KBM-7 (cell line): ENCODE measurements around the gene TEX19.
"Not testable (repeated sequence)": the region's sequence is repeated elsewhere in the genome, so short reads cannot be mapped to it uniquely, and the experiment has no call there.

Experiments
- DNase-seq: peaks from one replicate; pipeline ENCODE4 v3.0.0-alpha.2; 2015
- in situ Hi-C: fragments of 300-500 bp; cut with MboI; formaldehyde crosslinking; loops from 2 replicates; pipeline ENCODE4 v1.14.3; 2020; ENCODE audit warnings: low sequenced_read_pairs, low pct_unique_long_range_greater_than_20kb, mixed read lengths

TEX19 gene

GRCh38 chr17:82397449-82398335 lies 38.6 kb downstream of the TEX19 start:
- no peak for DNase-seq
- in situ Hi-C loops: no loop called here

DNA sequence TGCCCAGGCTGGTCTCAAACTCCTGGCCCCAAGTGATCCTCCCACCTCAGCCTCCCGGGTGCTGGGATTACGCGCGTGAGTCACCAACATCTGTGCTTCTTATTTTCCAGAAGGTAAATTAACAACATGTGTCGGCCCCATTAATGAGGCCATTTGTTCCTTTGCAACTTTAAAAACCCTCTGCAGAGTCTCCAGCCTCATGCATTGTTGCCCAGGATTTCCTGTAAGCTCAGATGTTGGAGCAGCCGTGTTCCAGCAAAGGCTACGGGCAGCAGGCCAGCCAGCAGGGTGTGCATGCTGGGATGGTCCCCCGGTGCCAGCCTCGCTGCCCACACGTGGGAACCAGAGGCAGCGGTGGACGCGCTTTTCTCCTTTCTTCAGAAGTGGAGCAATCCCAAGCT lies 40.0 kb downstream of the TEX19 start:
- no peak for DNase-seq
- in situ Hi-C loops: no loop called here

GRCh38 chr17:82399601-82400101 lies 40.6 kb downstream of the TEX19 start:
- no peak for DNase-seq
- in situ Hi-C loops: no loop called here

DNA sequence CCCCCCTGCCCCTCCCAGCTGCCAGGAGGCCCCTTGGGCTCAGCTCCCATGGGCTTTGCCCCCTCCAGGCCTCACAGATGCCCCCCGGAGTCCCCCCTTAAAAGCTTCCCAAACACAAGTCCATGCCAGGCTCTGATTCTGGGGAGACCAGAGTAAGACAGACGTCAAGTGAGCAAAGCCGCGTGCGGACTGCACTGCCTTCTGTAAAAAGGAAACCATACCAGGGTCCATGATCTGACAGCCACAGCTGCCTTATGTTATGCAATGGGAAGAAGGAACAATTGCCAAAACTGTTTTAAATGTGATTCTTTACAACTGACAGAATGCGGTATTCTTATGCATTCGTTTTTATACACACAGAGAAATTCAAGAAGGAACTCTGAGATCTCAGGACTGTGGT lies 41.2 kb downstream of the TEX19 start:
- peak; percentile 46 for DNase-seq
- in situ Hi-C loops: no loop called here

DNA sequence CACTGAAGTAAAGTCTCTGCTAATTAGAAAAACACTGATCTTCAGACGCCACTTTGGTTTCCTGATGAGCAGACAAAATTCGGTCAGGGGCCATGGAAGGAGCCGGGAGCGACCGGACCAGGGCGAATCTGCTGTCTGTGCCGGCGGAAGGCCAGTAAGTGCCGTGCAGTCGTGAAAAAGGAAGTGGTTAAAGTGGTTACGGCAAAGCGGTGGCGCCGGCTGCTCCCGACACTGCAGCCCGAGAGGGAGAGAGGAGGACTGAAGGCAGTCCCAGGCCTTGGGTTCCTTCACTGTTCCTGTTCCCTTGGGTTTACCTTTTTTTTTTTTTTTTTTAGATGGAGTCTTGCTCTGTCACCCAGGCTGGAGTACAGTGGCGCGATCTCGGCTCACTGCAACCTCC lies 41.8 kb downstream of the TEX19 start:
- peak; percentile 94 for DNase-seq
- in situ Hi-C loops: no loop called here

- in situ Hi-C loops: no loop called here
- no peak for DNase-seq
Observed at GRCh38 chr17:82402865-82403264, 43.8 kb downstream of the TEX19 start.

GRCh38 chr17:82403662-82404660 lies 44.9 kb downstream of the TEX19 start:
- no peak for DNase-seq
- in situ Hi-C loops: no loop called here

GRCh38 chr17:82405051-82405450 lies 46.0 kb downstream of the TEX19 start:
- in situ Hi-C loops: no loop called here
- no peak for DNase-seq

DNA sequence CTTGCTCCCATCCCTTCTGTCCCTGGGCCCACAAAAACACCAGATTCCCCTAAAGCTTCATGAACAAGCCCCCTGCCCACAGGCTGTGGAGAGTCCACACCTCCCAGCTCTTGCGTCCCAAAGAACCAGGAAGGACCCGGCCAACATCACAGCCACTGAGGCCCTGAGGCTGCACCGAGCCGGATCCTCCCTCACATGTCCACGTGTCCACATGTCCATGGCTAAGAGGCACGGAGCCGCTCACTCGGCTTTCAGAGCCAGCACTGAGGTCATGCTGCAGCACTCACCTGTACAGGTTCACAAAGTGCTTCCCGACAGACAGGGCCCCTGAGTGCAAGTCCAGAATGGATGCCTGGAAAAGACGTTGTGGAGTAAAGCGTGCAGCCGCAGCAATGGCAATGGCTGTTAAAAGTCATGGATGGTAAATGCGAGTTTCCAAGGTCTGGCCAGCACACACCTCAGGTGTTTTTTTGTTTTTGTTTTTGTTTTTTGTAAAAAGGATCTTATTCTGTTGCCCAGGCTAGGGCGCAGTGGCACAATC lies 47.2 kb downstream of the TEX19 start:
- in situ Hi-C loops: no loop called here
- DNase-seq: no peak

GRCh38 chr17:82407255-82407654 lies 48.2 kb downstream of the TEX19 start:
- no peak for DNase-seq
- in situ Hi-C loops: no loop called here

- in situ Hi-C loops: no loop called here
- no peak for DNase-seq
Observed at GRCh38 chr17:82408288-82408937, 49.4 kb downstream of the TEX19 start.

GRCh38 chr17:82408938-82409318 lies 49.9 kb downstream of the TEX19 start:
- DNase-seq: no peak
- in situ Hi-C loops: no loop called here

- in situ Hi-C loops: loop anchor here (10.0 kb wide), 1 partner anchor 55 kb away; the partner anchor contains the start of gene TEX19
Observed at GRCh38 chr17:82410014-82410716, 51.1 kb downstream of the TEX19 start.

DNA sequence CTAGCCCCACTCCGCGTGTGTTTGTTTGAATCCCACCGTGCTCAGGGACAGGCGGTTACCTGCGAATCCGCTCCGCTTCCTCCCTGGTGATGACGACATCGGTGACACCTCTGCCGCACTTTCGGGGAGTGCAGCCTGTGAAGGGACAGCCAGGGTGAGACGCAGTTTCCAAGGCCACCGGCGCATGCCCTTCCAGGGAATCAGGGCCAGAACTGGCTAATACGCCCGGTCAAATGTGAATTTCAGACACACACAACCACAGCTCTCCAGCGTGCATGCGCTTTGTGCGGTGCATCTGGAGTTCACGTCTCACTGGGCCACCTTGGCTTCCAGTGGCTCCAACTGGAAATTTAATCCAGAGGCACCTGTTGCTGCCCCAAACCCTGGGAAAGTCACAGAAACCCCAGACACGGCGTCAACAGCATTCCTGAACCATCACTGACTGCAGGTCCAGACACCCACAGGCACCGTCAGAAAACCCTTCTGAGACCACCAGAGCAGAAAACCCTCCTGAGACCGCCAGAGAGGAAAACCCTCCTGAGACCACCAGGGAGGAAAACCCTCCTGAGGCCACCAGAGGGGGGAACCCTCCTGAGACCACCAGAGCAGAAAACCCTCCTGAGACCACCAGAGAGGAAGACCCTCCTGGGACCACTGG lies 52.5 kb downstream of the TEX19 start:
- in situ Hi-C loops: loop anchor here (10.0 kb wide), 1 partner anchor 57 kb away; the partner anchor contains the start of gene TEX19
- no peak for DNase-seq

More at GRCh38 chr17:82410014-82410716, 51.1 kb downstream of the TEX19 start:
- no peak for DNase-seq

DNA sequence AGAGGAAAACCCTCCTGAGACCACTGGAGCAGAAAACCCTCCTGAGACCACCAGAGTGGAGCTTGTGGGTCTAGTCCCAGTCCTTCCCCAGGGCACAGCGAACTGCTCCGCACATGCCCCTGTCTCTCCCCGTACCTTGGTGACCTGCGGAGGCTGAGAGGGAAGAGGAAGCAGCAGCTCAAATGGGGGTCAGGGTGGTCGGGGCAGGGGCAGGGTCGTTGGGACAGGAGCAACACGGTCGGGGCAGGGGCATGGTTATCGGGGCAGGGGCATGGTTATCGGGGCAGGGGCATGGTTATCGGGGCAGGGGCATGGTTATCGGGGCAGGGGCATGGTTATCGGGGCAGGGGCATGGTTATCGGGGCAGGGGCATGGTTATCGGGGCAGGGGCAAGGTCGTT lies 53.0 kb downstream of the TEX19 start:
- in situ Hi-C loops: loop anchor here (10.0 kb wide), 1 partner anchor 57 kb away; the partner anchor contains the start of gene TEX19
- not testable (repeated sequence) for DNase-seq

DNA sequence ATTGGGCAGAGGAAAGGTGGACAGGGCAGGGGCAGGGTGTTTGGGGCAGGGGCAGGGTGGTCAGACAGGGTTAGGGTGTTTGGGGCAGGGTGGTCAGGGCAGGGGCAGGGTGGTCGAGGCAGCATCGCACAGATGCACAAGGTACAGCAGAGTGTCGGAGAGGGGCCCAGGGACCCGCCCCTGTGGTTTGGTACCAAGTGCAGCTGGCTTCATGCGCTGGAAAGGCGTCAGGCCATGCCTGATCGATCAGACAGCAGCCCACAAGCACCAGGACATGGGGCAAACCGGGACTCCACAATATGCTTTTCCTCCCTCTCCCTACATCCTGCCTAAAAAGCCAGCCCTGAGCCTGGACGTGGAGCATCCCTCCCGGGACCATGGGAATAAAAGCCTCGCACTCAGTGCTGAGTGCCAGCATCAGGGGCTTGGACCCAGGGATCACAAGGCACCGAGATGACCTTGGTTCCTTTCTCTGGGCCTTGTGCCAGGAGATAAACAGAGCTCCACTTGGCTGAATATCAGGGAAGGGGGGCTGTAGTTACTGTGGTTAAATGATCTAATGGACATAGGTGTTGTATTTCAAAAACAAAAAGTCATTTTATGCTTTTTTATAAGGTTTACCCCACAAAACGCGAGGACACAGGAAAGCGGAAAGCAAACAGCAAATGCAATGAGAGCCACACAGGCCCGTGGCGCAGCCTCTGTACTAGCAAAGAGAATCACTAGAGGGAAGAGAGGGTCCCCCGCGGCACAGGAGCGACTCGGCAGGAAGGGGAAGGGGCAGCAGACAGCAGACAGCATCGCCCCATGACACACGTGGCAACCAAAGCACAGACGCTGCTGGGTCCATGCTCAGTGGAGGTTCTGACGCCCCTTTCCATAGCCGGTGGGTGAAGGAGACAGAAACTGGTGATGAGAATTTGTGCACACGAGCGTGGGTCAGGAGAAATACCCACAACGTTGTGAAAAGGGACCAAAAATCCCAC lies 53.8 kb downstream of the TEX19 start:
- DNase-seq: no peak
- in situ Hi-C loops: loop anchor here (10.0 kb wide), 1 partner anchor 58 kb away; the partner anchor contains the start of gene TEX19
